GM12878 (cell line): Measurements from ENCODE around the gene ADAM19. TPM values are rescaled to one million over a fixed set of nuclear protein-coding genes. Genes with fewer than 3 reads are reported as not detected.

Experiments
- ATAC-seq: fragments of 200-7000 bp; cut with Tn5 transposase; 3 replicates; pipeline ENCODE4 v1.9.1; 2020; ENCODE audit warnings: mild to moderate bottlenecking, moderate library complexity
- BruUV-seq: library from RNA; stranded (reverse); fragments of 400-500 nt; replicated peaks from 2 replicates; lab custom pipeline; 2021; lab: Mats Ljungman, UMichigan
- CTCF ChIA-PET: fragments of 300-600 bp; sonication (Branson Sonifier 250); formaldehyde crosslinking; extraction: SDS; loops from one replicate; lab custom pipeline; 2021; ENCODE audit warnings: inconsistent platforms; lab: Yijun Ruan, JAX
- POLR2A ChIA-PET: fragments of 350-600 bp; formaldehyde crosslinking; extraction: SDS; loops from one replicate; lab custom pipeline; 2021; ENCODE audit warnings: inconsistent platforms; lab: Charles Lee
- RAD21 ChIA-PET: fragments of 300-600 bp; sonication (Branson Sonifier 250); formaldehyde crosslinking; loops from one replicate; lab custom pipeline; 2023; ENCODE audit warnings: antibody characterized with exemption; ENCODE audit not compliant: unreplicated experiment; lab: Charles Lee
- SMC1A ChIA-PET: fragments of 300-600 bp; sonication (Branson Sonifier 250); formaldehyde crosslinking; loops from one replicate; lab custom pipeline; 2023; ENCODE audit not compliant: unreplicated experiment, uncharacterized antibody; lab: Charles Lee
- DNase-seq: peaks from one replicate; pipeline ENCODE4 v3.0.0-alpha.2; 2011; ENCODE audit warnings: low read depth, low spot score
- FAIRE-seq: peaks from 3 replicates; lab custom pipeline; 2011; peaks lifted over from hg19 to GRCh38; lab: Jason Lieb, UNC
- H2AFZ ChIP-seq: 2 replicates; pipeline ENCODE4 v1.6.0; 2011; ENCODE audit warnings: low read depth, low read length, control low read depth; ENCODE audit not compliant: control insufficient read depth
- H3K27ac ChIP-seq: 2 replicates; pipeline ENCODE4 v1.5.1; 2011; ENCODE audit warnings: control low read depth; ENCODE audit not compliant: control insufficient read depth, insufficient read depth
- H3K27me3 ChIP-seq, 2 experiments: replicated peaks in 1 of 2; 2 replicates each; pipeline versions ENCODE4 v1.6.0 to v1.6.1; 2011; ENCODE audit warnings: low read length in 1 of 2; ENCODE audit not compliant: control insufficient read depth in 2 of 2, insufficient read depth in 2 of 2
- H3K36me3 ChIP-seq, 2 experiments: 2 replicates each; pipeline ENCODE4 v1.5.1; 2011; ENCODE audit warnings: low read length in 1 of 2; ENCODE audit not compliant: control insufficient read depth in 2 of 2, insufficient read depth in 2 of 2
- H3K4me1 ChIP-seq: 2 replicates; pipeline ENCODE4 v1.6.1; 2011; ENCODE audit warnings: mild to moderate bottlenecking, low read length, moderate library complexity, mixed read lengths; ENCODE audit not compliant: control insufficient read depth, insufficient read depth
- H3K4me2 ChIP-seq: 2 replicates; pipeline ENCODE4 v1.6.0; 2011; ENCODE audit warnings: control low read depth; ENCODE audit not compliant: control insufficient read depth, insufficient read depth
- H3K4me3 ChIP-seq: fragments of 200-600 bp; sonication (generic); 2 replicates; pipeline ENCODE4 v1.5.1; 2016
- H3K79me2 ChIP-seq: 2 replicates; pipeline ENCODE4 v1.6.0; 2011; ENCODE audit warnings: low read length; ENCODE audit not compliant: control insufficient read depth, insufficient read depth
- H3K9ac ChIP-seq: 2 replicates; pipeline ENCODE4 v1.8.0; 2011; ENCODE audit warnings: low read length, control low read depth, mixed read lengths; ENCODE audit not compliant: control insufficient read depth, insufficient read depth
- H3K9me3 ChIP-seq: replicated peaks from 3 replicates; pipeline ENCODE4 v1.5.1; 2011; ENCODE audit warnings: mild to moderate bottlenecking, low read length; ENCODE audit not compliant: control insufficient read depth, insufficient read depth
- H4K20me1 ChIP-seq: 2 replicates; pipeline ENCODE4 v1.6.0; 2011; ENCODE audit not compliant: control insufficient read depth, insufficient read depth
- BRCA1 ChIP-seq: IDR thresholded peaks from 2 replicates; pipeline ENCODE4 v1.6.1; 2011; ENCODE audit warnings: low read depth, low read length, improper control_type of control experiment
- CHD4 ChIP-seq: fragments of 200-600 bp; sonication (generic); IDR thresholded peaks from 2 replicates; pipeline ENCODE4 v1.6.1; 2016; ENCODE audit warnings: mild to moderate bottlenecking
- NRF1 ChIP-seq: conservative IDR thresholded peaks from 2 replicates; pipeline ENCODE4 v1.6.1; 2011; ENCODE audit warnings: mild to moderate bottlenecking, low read depth, low read length, improper control_type of control experiment
- POLR2AphosphoS2 ChIP-seq: IDR thresholded peaks from 2 replicates; pipeline ENCODE4 v1.6.1; 2011; ENCODE audit warnings: low read depth, mild to moderate bottlenecking, low read length, improper control_type of control experiment, moderate library complexity
- RUNX3 ChIP-seq: IDR thresholded peaks from 2 replicates; pipeline ENCODE4 v1.6.1; 2012; ENCODE audit warnings: low read length, inconsistent platforms
- SIX5 ChIP-seq: IDR thresholded peaks from 2 replicates; pipeline ENCODE4 v1.6.1; 2011; ENCODE audit warnings: mild to moderate bottlenecking, low read depth, low read length, moderate library complexity; ENCODE audit not compliant: severe bottlenecking
- SRF ChIP-seq, 2 experiments: IDR thresholded peaks; 2 replicates each; pipeline ENCODE4 v1.6.1; 2011; ENCODE audit warnings: low read depth in 2 of 2, low read length in 2 of 2, mild to moderate bottlenecking in 1 of 2, moderate library complexity in 1 of 2
- ZNF207 ChIP-seq: fragments of 450-650 bp; IDR thresholded peaks from 2 replicates; pipeline ENCODE4 v1.6.1; 2014; ENCODE audit warnings: antibody characterized with exemption, mild to moderate bottlenecking, borderline replicate concordance
- ZNF622 ChIP-seq: fragments of 450-650 bp; IDR thresholded peaks from 2 replicates; pipeline ENCODE4 v1.6.1; 2017; ENCODE audit warnings: mild to moderate bottlenecking, inconsistent platforms
- WGBS: methylation state at CpG from one replicate; pipeline ENCODE4 v1.1.6; 2016; ENCODE audit warnings: low lambda C conversion rate; ENCODE audit not compliant: insufficient replicate concordance, insufficient coverage; ENCODE audit errors: missing lambda C conversion rate; 5-methylcytosine and 5-hydroxymethylcytosine counted together
- in situ Hi-C: fragments of 300-500 bp; cut with MboI; formaldehyde crosslinking; loops from 9 replicates; pipeline ENCODE4 v1.14.3; 2018; ENCODE audit warnings: mixed read lengths
- intact Hi-C: fragments of 100-400 bp; cut with micrococcal nuclease; formaldehyde crosslinking; loops from one replicate; pipeline ENCODE4 v1.14.2; 2022; ENCODE audit not compliant: unreplicated experiment
- polyA plus RNA-seq, 11 experiments: library from polyadenylated mRNA; depleted of rRNA in 4 of 11; unstranded in 6 of 11; stranded (reverse) in 5 of 11; fragments of >200 nt; fragmentation: Nextera tagmentation in 4 of 11; fragmentation: Illumina TruSeq in 1 of 11; extraction: Ambion mirVana in 4 of 11; extraction: Trizol in 1 of 11; gene quantifications; 1 replicate in 1 of 11; 2 replicates in 10 of 11; pipeline versions ENCODE4 v1.2.1 to v1.2.3, GENCODE V29; 2011 to 2016; ENCODE audit warnings: inconsistent platforms in 2 of 11, missing spikeins in 2 of 11, low read depth in 1 of 11
- total RNA-seq, 4 experiments: library from RNA; depleted of rRNA in 3 of 4; stranded (reverse); fragments of >200 nt in 3 of 4; fragmentation: Illumina TruSeq in 1 of 4; extraction: Trizol in 1 of 4; gene quantifications; 2 replicates each; pipeline versions ENCODE4 v1.2.1 to v1.2.3, GENCODE V29; 2013 to 2021
- TF ChIP-seq, protein P1 (sequence below): IDR thresholded peaks from 2 replicates; pipeline ENCODE4 v1.6.1; 2012; ENCODE audit warnings: low read length, inconsistent platforms
- TF ChIP-seq, protein P2 (sequence below): fragments of 450-650 bp; IDR thresholded peaks from 2 replicates; pipeline ENCODE4 v1.6.1; 2017; ENCODE audit warnings: low read depth, mild to moderate bottlenecking, moderate library complexity

ADAM19 gene
- total and polyA plus RNA-seq, 10 of the 15 experiments (the other 5 are each of a cell fraction or from before 2014, with no cell fraction given): 16.0 to 92.8 (median 44.7) TPM

DNA sequence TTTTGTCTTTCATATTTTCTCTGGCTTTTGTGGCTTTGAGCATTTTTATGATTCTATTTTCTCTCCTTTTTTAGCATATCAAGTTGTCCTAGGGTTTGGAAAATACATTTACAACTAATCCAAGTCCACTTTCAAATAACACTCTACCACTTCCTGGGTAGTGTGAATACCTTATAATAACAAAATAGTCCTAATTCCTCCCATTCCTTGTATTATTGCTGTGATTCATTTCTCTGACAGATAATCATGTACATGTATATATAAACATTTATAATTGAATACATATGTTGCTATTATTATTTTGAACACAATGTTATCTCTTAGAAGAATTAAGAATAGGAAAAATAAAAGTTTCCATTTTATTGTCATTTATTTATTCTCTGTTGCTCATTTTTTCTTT, 14.9 kb upstream of the ADAM19 start:
- RAD21 ChIA-PET: no interaction called here
- POLR2A ChIA-PET: interaction anchor here (0.6 to 1.2 kb wide), 4 partner anchors 21 to 49 kb away, joined by 3 to 6 read pairs (median 4); no protein-coding TSS in a partner anchor
- SMC1A ChIA-PET: interaction anchor here (8.7 to 11.0 kb wide), 3 partner anchors 6 to 20 kb away, joined by 129 to 146 read pairs (median 142); no protein-coding TSS in a partner anchor
- no peak for ATAC-seq
- no peak overlapping the region for H2AFZ ChIP-seq
- in situ Hi-C loops: no loop called here
- TF ChIP-seq NRF1: no peak
- TF ChIP-seq SIX5: no peak
- TF ChIP-seq BRCA1: no peak
- TF ChIP-seq ZNF207: no peak
- TF ChIP-seq SRF (IDR thresholded peaks at IDR 0.05; ENCODE audit: low read depth in 2 of 2, low read length in 2 of 2): no peak
- TF ChIP-seq, all 136 proteins: peak for 0
- no peak overlapping the region for H3K27ac ChIP-seq
- no peak for DNase-seq
- H3K36me3 ChIP-seq: no peaks in the 10 kb centered on the region
- H4K20me1 ChIP-seq: no peaks in the 10 kb centered on the region
- intact Hi-C loops: loop anchor here (10.0 kb wide), 3 partner anchors 274 to 676 kb away; no protein-coding TSS in a partner anchor
- no peaks in the 10 kb centered on the region for H3K79me2 ChIP-seq
- FAIRE-seq: no peak
- H3K9me3 ChIP-seq: no peaks in the 10 kb centered on the region; the same call in 2 of the 3 replicates
- H3K27me3 ChIP-seq: no peaks in the 10 kb centered on the region
- H3K4me3 ChIP-seq: no peak overlapping the region
- no TSS peak for BruUV-seq
- H3K4me2 ChIP-seq: no peak overlapping the region
- no peak overlapping the region for H3K9ac ChIP-seq
- H3K4me1 ChIP-seq: peaks cover 38% of the 10 kb centered on the region
- CTCF ChIA-PET: interaction anchor here (1.3 to 1.5 kb wide), 2 partner anchors 19 to 128 kb away, joined by 4 to 6 read pairs; no protein-coding TSS in a partner anchor

DNA sequence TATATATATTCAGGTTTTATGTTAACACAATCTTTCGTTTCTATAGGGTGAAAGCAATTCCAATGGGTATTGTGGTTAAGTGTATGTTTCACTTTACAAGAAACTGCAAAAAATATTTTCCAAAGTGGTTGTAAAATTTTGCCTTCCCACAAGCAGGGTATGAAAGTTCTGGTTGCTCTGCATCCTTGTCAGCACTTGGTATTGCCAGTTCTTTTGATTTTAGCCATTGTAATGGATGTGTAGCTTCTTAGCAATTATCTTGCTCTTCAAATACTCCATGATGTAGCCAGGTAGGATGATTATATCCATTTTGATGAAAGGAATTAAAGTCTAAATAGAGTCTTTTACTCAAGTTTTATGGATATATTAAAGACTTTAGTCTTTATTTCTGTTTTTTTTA, 9.1 kb upstream of the ADAM19 start:
- in situ Hi-C loops: no loop called here
- Histone ChIP-seq H3K9ac (no peak overlapping the region), H4K20me1 (no peaks in the 10 kb centered on the region), H3K36me3 (no peaks in the 10 kb centered on the region), H3K4me2 (no peak overlapping the region), H3K4me3 (no peak overlapping the region), H3K9me3 (peaks cover 2% of the 10 kb centered on the region; the same call in 1 of the 3 replicates), H3K27me3 (no peaks in the 10 kb centered on the region), H3K79me2 (no peaks in the 10 kb centered on the region), H3K27ac (no peak overlapping the region), H2AFZ (no peak overlapping the region), H3K4me1 (peaks cover 17% of the 10 kb centered on the region)
- FAIRE-seq (no peak), ATAC-seq (no peak), DNase-seq (no peak)
- intact Hi-C loops: no loop called here
- 50% methylated on average over 1 of the region's 1 CpG for WGBS
- no TSS peak for BruUV-seq
- TF ChIP-seq ZNF622 (no peak), POLR2AphosphoS2 (no peak), RUNX3 (peak; percentile 22; the same call in 1 of the 2 replicates), CHD4 (no peak)
- TF ChIP-seq, protein P1, sequence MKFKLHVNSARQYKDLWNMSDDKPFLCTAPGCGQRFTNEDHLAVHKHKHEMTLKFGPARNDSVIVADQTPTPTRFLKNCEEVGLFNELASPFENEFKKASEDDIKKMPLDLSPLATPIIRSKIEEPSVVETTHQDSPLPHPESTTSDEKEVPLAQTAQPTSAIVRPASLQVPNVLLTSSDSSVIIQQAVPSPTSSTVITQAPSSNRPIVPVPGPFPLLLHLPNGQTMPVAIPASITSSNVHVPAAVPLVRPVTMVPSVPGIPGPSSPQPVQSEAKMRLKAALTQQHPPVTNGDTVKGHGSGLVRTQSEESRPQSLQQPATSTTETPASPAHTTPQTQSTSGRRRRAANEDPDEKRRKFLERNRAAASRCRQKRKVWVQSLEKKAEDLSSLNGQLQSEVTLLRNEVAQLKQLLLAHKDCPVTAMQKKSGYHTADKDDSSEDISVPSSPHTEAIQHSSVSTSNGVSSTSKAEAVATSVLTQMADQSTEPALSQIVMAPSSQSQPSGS: no peak
- TF ChIP-seq, protein P2, sequence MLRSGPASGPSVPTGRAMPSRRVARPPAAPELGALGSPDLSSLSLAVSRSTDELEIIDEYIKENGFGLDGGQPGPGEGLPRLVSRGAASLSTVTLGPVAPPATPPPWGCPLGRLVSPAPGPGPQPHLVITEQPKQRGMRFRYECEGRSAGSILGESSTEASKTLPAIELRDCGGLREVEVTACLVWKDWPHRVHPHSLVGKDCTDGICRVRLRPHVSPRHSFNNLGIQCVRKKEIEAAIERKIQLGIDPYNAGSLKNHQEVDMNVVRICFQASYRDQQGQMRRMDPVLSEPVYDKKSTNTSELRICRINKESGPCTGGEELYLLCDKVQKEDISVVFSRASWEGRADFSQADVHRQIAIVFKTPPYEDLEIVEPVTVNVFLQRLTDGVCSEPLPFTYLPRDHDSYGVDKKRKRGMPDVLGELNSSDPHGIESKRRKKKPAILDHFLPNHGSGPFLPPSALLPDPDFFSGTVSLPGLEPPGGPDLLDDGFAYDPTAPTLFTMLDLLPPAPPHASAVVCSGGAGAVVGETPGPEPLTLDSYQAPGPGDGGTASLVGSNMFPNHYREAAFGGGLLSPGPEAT: no peak
- CTCF ChIA-PET: interaction anchor here (1.5 to 3.5 kb wide), 4 partner anchors 12 to 157 kb away, joined by 3 to 14 read pairs (median 8); no protein-coding TSS in a partner anchor
- SMC1A ChIA-PET: interaction anchor here (1.3 to 8.3 kb wide), 5 partner anchors 8 to 77 kb away, joined by 3 to 146 read pairs (median 6); no protein-coding TSS in a partner anchor
- POLR2A ChIA-PET: interaction anchor here (0.5 to 4.0 kb wide), 4 partner anchors 9 to 45 kb away, joined by 3 to 18 read pairs (median 4); no protein-coding TSS in a partner anchor
- RAD21 ChIA-PET: interaction anchor here (0.7 to 4.6 kb wide), 3 partner anchors 10 to 154 kb away, joined by 3 to 47 read pairs (median 4); no protein-coding TSS in a partner anchor
